Measurements from ENCODE around the gene NAIF1.
"Not testable (repeated sequence)": the region's sequence is repeated elsewhere in the genome, so short reads cannot be mapped to it uniquely, and the experiment has no call there.

The NAIF1 gene

GRCh38 chr9:128026255-128026772, 40.8 kb downstream of the NAIF1 start:
- peak; percentile 63 for DNase-seq (ENCODE audit: low read depth)

DNA sequence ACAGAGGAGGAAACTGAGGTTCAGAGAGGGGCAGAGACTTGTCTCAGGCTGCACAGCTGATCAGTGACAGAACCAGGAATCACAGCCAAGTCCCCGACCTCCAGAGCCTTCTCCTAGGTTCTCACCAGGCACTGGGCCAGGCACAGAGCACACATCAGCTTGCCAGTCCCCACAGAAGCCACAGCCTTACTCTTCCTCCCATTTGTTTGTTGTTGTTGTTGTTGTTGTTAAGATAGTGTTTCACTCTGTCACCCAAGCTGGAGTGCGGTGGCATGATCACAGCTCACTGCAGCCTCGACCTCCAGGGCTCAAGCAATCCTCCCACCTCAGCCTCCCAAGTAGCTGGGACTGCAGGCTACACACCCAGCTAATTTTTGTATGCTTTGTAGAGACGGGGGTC, 41.4 kb downstream of the NAIF1 start:
- no peak for DNase-seq (ENCODE audit: low read depth)

- no peak for DNase-seq (ENCODE audit: low read depth)
These were observed 42.3 kb downstream of the NAIF1 start for GRCh38 chr9:128024761-128025308.

DNA sequence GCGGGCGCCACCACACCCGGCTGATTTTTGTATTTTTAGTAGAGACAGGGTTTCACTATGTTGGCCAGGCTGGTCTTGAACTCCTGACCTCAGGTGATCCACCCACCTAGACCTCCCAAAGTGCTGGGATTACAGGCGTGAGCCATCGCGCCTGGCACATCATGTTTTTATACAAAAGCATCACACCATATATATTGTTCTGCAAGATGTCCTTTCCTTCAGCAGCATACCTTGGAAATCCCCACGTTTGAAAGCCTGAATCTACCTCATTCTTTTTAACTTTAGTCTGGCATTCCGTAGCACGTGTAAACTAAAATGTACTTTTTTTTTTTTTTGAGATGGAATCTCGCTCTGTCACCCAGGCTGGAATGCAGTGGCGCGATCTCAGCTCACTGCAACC, 43.4 kb downstream of the NAIF1 start:
- not testable (repeated sequence) for DNase-seq (ENCODE audit: low read depth)

DNA sequence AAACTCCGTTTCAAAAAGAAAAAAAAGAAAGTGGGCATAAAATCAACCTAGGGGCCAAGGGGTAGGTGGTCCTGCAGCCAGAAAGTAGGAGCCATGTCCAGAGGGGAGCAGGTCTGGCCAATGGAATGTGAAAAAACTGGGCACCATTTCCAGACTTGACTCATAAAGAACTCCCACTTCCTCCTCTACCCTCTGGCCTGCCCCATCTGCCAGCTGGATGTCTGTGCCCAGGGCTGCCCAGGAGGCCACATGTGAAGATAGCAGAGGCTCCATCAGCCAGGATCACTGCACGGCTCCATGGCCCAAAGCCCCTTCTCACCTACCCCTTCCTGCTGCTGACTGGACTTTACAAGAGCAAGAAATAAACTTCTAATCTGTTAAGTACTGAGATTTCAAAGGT, 44.2 kb downstream of the NAIF1 start:
- no peak for DNase-seq (ENCODE audit: low read depth)

DNA sequence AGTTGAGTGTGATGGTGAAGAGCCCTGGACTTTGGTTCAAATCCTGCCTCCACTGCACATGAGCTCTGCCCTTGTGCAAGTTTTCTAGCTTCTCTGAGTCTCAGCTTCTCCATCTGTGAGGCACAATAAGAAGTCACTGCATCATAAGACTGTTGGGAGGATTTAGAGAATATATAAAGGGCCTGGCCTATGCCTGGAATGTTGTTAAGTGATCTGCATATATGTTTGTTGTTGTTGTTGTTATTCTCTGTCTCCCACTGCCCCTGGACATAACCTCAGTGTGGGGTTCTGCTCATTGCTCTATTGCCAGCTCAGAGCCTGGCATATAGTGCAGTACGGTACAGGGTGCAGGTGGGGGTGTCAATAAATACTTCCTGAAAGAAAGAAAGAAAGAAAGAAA, 46.0 kb downstream of the NAIF1 start:
- DNase-seq (ENCODE audit: low read depth) = no peak

DNA sequence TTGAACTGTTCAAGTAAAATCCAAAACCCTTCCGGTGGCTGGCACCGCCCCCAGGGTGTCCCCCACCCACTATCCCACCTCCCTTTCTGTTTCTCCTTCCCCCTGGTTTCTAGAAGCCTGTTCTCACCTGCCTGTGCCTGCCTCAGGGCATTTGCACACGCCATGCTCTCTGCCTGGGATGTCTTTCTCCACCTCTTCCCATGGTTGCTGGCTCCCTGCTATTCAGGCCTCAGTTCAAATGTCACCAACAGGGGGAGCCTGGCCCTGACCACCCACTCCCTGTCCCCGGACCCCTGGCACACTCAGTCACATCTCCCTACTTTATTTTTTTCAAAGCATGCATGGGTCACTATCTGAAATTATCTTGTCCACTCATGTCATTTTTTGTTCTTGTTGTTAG, 46.4 kb downstream of the NAIF1 start:
- DNase-seq (ENCODE audit: low read depth) = no peak

GRCh38 chr9:128015696-128016095, 51.4 kb downstream of the NAIF1 start:
- DNase-seq (ENCODE audit: low read depth) = no peak

Measured in activated T-cell treated with anti-CD3 and anti-CD28 coated beads for 24 hours (primary cell).